Measurements from ENCODE around the gene ISL2.
A peak's percentile ranks its signal among the peaks of the same experiment; 100 is the strongest.

Gene ISL2

GRCh38 chr15:76342058-76342381 lies 5.4 kb downstream of the ISL2 start:
- DNase-seq (ENCODE audit: low spot score), result no peak

GRCh38 chr15:76342382-76343201 lies 6.0 kb downstream of the ISL2 start:
- no peak for DNase-seq (ENCODE audit: low spot score)

- DNase-seq (ENCODE audit: low spot score), result no peak
Observed at GRCh38 chr15:76343313-76343996, 6.9 kb downstream of the ISL2 start.

GRCh38 chr15:76344893-76345582 lies 8.5 kb downstream of the ISL2 start:
- DNase-seq (ENCODE audit: low spot score), result peak; percentile 3

GRCh38 chr15:76345583-76345879 lies 9.0 kb downstream of the ISL2 start:
- DNase-seq (ENCODE audit: low spot score), result no peak

GRCh38 chr15:76345880-76346668 lies 9.5 kb downstream of the ISL2 start:
- DNase-seq (ENCODE audit: low spot score), result peak; percentile 74

GRCh38 chr15:76346669-76347481 lies 10.3 kb downstream of the ISL2 start:
- DNase-seq (ENCODE audit: low spot score), result peak; percentile 22

GRCh38 chr15:76347482-76348055 lies 11.0 kb downstream of the ISL2 start:
- DNase-seq (ENCODE audit: low spot score), result no peak

- DNase-seq (ENCODE audit: low spot score), result peak; percentile 30
Observed at GRCh38 chr15:76349301-76350070, 12.9 kb downstream of the ISL2 start.

- no peak for DNase-seq (ENCODE audit: low spot score)
Observed at GRCh38 chr15:76353023-76353577, 16.5 kb downstream of the ISL2 start.

GRCh38 chr15:76353903-76354302 lies 17.3 kb downstream of the ISL2 start:
- no peak for DNase-seq (ENCODE audit: low spot score)

GRCh38 chr15:76354823-76355440 lies 18.4 kb downstream of the ISL2 start:
- no peak for DNase-seq (ENCODE audit: low spot score)

GRCh38 chr15:76358453-76358852 lies 21.9 kb downstream of the ISL2 start:
- no peak for DNase-seq (ENCODE audit: low spot score)

- DNase-seq (ENCODE audit: low spot score), result no peak
Observed at GRCh38 chr15:76359152-76359551, 22.6 kb downstream of the ISL2 start.

GRCh38 chr15:76360416-76360815 lies 23.8 kb downstream of the ISL2 start:
- DNase-seq (ENCODE audit: low spot score), result no peak

- DNase-seq (ENCODE audit: low spot score), result no peak
Observed at GRCh38 chr15:76363251-76363650, 26.7 kb downstream of the ISL2 start.

- DNase-seq (ENCODE audit: low spot score), result no peak
Observed at GRCh38 chr15:76366714-76367113, 30.1 kb downstream of the ISL2 start.

- DNase-seq (ENCODE audit: low spot score), result no peak
Observed at GRCh38 chr15:76368122-76368621, 31.6 kb downstream of the ISL2 start.

GRCh38 chr15:76376029-76376428 lies 39.5 kb downstream of the ISL2 start:
- DNase-seq (ENCODE audit: low spot score), result no peak

Data from RKO (cell line).